ENCODE data around the gene PCED1B.

- TF ChIP-seq CTCF (IDR thresholded peaks at IDR 0.05) (no peak), EZH2 (IDR thresholded peaks at IDR 0.05; ENCODE audit: borderline replicate concordance, insufficient read depth, low read depth, low read length, poor library complexity, severe bottlenecking) (no peak)
Observed at GRCh38 chr12:47033081-47033480, 46.3 kb upstream of the PCED1B start.
